ENCODE results near the gene LMO7. TPM values are rescaled to one million over a fixed set of nuclear protein-coding genes. Genes with fewer than 3 reads are reported as not detected.

The LMO7 gene
- total RNA-seq, 1 experiment from 2014 or later, result 20.4 TPM

DNA sequence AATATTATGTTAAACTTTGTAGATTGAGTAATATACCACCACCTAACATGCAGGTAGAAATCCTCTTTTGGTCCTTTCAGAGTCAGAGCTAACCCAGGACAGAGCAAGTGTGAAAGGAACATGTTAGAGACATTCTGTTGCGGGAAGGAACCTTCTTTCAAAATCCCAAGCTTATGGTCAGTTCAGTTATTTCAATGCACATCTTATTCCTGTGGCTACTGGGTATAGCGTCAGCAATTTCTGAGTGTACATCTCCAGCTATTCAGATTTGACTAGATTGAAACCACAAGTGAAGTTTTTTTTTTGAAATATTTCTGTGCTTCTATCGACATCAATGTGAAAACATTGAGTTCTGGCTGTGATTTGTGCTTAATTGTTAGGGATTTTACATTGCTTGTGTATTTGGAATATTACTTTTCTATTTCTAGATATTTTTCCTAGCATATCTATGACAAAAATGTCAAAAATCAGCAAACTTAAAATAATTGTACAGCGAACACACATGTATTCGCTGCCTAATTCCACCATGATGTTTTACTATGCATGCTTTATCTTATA lies 165.3 kb downstream of the LMO7 start:
- Histone ChIP-seq H4K20me1 (ENCODE audit: control insufficient read depth, insufficient read depth, insufficient read length) (no peaks in the 10 kb centered on the region), H4K5ac (ENCODE audit: insufficient read length, low read depth, low read length) (no peak overlapping the region), H2BK120ac (ENCODE audit: low read depth, low read length, poor library complexity, severe bottlenecking) (no peak overlapping the region), H3K79me1 (ENCODE audit: insufficient read depth, low read depth, low read length, poor library complexity, severe bottlenecking) (no peaks in the 10 kb centered on the region), H3K27me3 (ENCODE audit: insufficient read depth, low read length) (no peaks in the 10 kb centered on the region), H3K9ac (ENCODE audit: extremely low read depth, insufficient read length, low read length) (peak overlapping the region; percentile 11), H4K8ac (replicated peaks; ENCODE audit: insufficient read length, low read depth, low read length) (no peak overlapping the region), H3K14ac (ENCODE audit: insufficient read depth, low read length) (no peak overlapping the region), H3K56ac (ENCODE audit: insufficient read length, low read depth, low read length) (no peak overlapping the region), H3T11ph (ENCODE audit: low read length) (no peak overlapping the region), H2AK5ac (ENCODE audit: insufficient read length, low read length) (no peak overlapping the region), H4K91ac (ENCODE audit: insufficient read length, low read depth, low read length) (no peak overlapping the region), H3K4me2 (ENCODE audit: insufficient read depth, insufficient read length, low read length) (no peak overlapping the region), H3K27ac (ENCODE audit: insufficient read length, low read depth, low read length) (no peak overlapping the region), H2AFZ (ENCODE audit: low read length) (no peak overlapping the region), H3K18ac (ENCODE audit: insufficient read length, low read depth, low read length) (no peak overlapping the region), H2BK20ac (ENCODE audit: low read depth, low read length, poor library complexity, severe bottlenecking) (no peak overlapping the region), H3K4ac (ENCODE audit: low read depth, low read length) (no peak overlapping the region), H2BK15ac (ENCODE audit: low read depth, low read length) (no peak overlapping the region), H3K79me2 (ENCODE audit: insufficient read depth, low read length) (no peaks in the 10 kb centered on the region), H3K9me3 (ENCODE audit: control insufficient read depth, low read depth, low read length) (no peaks in the 10 kb centered on the region), H3K4me1 (ENCODE audit: insufficient read depth, low read length) (peaks cover 13% of the 10 kb centered on the region; the same call in 1 of the 2 replicates), H2BK12ac (ENCODE audit: insufficient read length, low read depth, low read length) (no peak overlapping the region), H3K23ac (ENCODE audit: insufficient read length, low read depth, low read length) (no peak overlapping the region), H3K23me2 (ENCODE audit: insufficient read length, low read depth, low read length, poor library complexity, severe bottlenecking) (no peaks in the 10 kb centered on the region), H2BK5ac (ENCODE audit: insufficient read length, low read length) (no peak overlapping the region)
- no peak for DNase-seq
- Mint-ChIP-seq H3K9me3 (no peaks in the 10 kb centered on the region), H3K36me3 (ENCODE audit: insufficient read depth in 1 of 3, low read depth in 3 of 3) (peaks cover 0 to 13% (median 0%) of the 10 kb centered on the region in 3 experiments; a peak in 5 of 7 replicates), H3K27ac (peak overlapping the region in 1 of 3 experiments; percentile 86; a peak in 1 of 7 replicates), H3K27me3 (ENCODE audit: low read depth) (peaks cover 6% of the 10 kb centered on the region), H3K4me3 (no peak overlapping the region), H3K4me1 (peaks cover 59 to 61% of the 10 kb centered on the region in 2 experiments)
- WGBS (ENCODE audit: extremely low coverage, insufficient read length, low lambda C conversion rate), result no CpG with 5 or more reads among the region's 5 CpGs
- TF ChIP-seq, protein P1, sequence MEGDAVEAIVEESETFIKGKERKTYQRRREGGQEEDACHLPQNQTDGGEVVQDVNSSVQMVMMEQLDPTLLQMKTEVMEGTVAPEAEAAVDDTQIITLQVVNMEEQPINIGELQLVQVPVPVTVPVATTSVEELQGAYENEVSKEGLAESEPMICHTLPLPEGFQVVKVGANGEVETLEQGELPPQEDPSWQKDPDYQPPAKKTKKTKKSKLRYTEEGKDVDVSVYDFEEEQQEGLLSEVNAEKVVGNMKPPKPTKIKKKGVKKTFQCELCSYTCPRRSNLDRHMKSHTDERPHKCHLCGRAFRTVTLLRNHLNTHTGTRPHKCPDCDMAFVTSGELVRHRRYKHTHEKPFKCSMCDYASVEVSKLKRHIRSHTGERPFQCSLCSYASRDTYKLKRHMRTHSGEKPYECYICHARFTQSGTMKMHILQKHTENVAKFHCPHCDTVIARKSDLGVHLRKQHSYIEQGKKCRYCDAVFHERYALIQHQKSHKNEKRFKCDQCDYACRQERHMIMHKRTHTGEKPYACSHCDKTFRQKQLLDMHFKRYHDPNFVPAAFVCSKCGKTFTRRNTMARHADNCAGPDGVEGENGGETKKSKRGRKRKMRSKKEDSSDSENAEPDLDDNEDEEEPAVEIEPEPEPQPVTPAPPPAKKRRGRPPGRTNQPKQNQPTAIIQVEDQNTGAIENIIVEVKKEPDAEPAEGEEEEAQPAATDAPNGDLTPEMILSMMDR (conservative IDR thresholded peaks at IDR 0.05), result no peak
